ENCODE results near the gene ROMO1. TPM values are rescaled to one million over a fixed set of nuclear protein-coding genes. Genes with fewer than 3 reads are reported as not detected.

ROMO1 gene
- total RNA-seq = 100 to 1,000 TPM; 196 to 243 TPM

GRCh38 chr20:35699127-35699956, at the start of gene ROMO1, which contains the start of gene NFS1:
TSS of gene ROMO1 (plus strand) at chr20:35699405. CDS start at chr20:35699633, 228 bp downstream.
TSS of gene NFS1 (minus strand) at chr20:35699352. CDS start at chr20:35699288, 64 bp downstream.
- Histone ChIP-seq H3K9me3 (no peaks in the 10 kb centered on the region), H3K36me3 (peaks cover 27% of the 10 kb centered on the region), H3K27me3 (replicated peaks; ENCODE audit: insufficient read depth) (no peaks in the 10 kb centered on the region), H3K27ac (peak within 1 kb of the TSS; percentile 92 to 94), H3K4me3 (peak within 1 kb of the TSS; percentile 95), H3K4me1 (ENCODE audit: control insufficient read depth in 1 of 2, low read depth in 2 of 2) (peaks cover 15 to 28% of the 10 kb centered on the region in 2 donors)
- ATAC-seq (ENCODE audit: insufficient number of reproducible peaks, low FRiP score, low read depth) = peak; percentile 67
- DNase-seq (ENCODE audit: low spot score) = peak; percentile 39
- TF ChIP-seq, protein P1, sequence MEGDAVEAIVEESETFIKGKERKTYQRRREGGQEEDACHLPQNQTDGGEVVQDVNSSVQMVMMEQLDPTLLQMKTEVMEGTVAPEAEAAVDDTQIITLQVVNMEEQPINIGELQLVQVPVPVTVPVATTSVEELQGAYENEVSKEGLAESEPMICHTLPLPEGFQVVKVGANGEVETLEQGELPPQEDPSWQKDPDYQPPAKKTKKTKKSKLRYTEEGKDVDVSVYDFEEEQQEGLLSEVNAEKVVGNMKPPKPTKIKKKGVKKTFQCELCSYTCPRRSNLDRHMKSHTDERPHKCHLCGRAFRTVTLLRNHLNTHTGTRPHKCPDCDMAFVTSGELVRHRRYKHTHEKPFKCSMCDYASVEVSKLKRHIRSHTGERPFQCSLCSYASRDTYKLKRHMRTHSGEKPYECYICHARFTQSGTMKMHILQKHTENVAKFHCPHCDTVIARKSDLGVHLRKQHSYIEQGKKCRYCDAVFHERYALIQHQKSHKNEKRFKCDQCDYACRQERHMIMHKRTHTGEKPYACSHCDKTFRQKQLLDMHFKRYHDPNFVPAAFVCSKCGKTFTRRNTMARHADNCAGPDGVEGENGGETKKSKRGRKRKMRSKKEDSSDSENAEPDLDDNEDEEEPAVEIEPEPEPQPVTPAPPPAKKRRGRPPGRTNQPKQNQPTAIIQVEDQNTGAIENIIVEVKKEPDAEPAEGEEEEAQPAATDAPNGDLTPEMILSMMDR (IDR thresholded peaks at IDR 0.05) = peak; percentile 39

- Histone ChIP-seq H3K27ac (no peak overlapping the region), H3K9me3 (no peaks in the 10 kb centered on the region), H3K4me3 (no peak overlapping the region), H3K27me3 (replicated peaks; ENCODE audit: insufficient read depth) (no peaks in the 10 kb centered on the region), H3K4me1 (ENCODE audit: control insufficient read depth in 1 of 2, low read depth in 2 of 2) (peaks cover 0 to 41% of the 10 kb centered on the region in 2 donors), H3K36me3 (peaks cover 20% of the 10 kb centered on the region)
- ATAC-seq (ENCODE audit: insufficient number of reproducible peaks, low FRiP score, low read depth) (no peak), DNase-seq (ENCODE audit: low spot score) (no peak)
- TF ChIP-seq, protein P1 (IDR thresholded peaks at IDR 0.05) = no peak
Observed at GRCh38 chr20:35650632-35651031, 48.6 kb upstream of the ROMO1 start.

- TF ChIP-seq, protein P1 (IDR thresholded peaks at IDR 0.05) = no peak
- peaks cover 20% of the 10 kb centered on the region for H3K36me3 ChIP-seq
- H3K9me3 ChIP-seq = no peaks in the 10 kb centered on the region
- ATAC-seq (ENCODE audit: insufficient number of reproducible peaks, low FRiP score, low read depth) (no peak), DNase-seq (ENCODE audit: low spot score) (no peak)
- H3K27me3 ChIP-seq (replicated peaks; ENCODE audit: insufficient read depth) = no peaks in the 10 kb centered on the region
- H3K4me3 ChIP-seq = no peak overlapping the region
- peaks cover 2 to 50% of the 10 kb centered on the region in 2 donors for H3K4me1 ChIP-seq (ENCODE audit: control insufficient read depth in 1 of 2, low read depth in 2 of 2)
- no peak overlapping the region for H3K27ac ChIP-seq
Observed at GRCh38 chr20:35651958-35652357, 47.2 kb upstream of the ROMO1 start.

- TF ChIP-seq, protein P1 (IDR thresholded peaks at IDR 0.05) = no peak
- Histone ChIP-seq H3K27ac (no peak overlapping the region), H3K27me3 (replicated peaks; ENCODE audit: insufficient read depth) (no peaks in the 10 kb centered on the region)
Observed at GRCh38 chr20:35652641-35653429, 46.4 kb upstream of the ROMO1 start.

DNA sequence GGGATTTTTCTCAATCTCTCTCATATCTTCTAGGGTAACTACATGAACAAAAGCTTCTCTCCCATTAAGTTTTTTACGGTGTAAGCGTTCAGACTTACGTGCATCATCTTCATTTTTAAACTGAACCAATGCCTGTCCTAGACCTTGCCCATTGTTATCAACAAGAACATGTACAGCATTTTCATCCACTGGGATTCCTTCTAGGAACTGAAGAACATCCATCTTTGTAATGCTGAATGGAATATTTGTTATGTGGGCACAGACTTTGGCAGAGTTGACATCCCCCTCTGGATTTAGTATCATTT, 45.8 kb upstream of the ROMO1 start:
- TF ChIP-seq, protein P1 (IDR thresholded peaks at IDR 0.05) = no peak
- ATAC-seq (ENCODE audit: insufficient number of reproducible peaks, low FRiP score, low read depth) (no peak), DNase-seq (ENCODE audit: low spot score) (no peak)
- H3K36me3 ChIP-seq = peaks cover 20% of the 10 kb centered on the region
- no peaks in the 10 kb centered on the region for H3K27me3 ChIP-seq (replicated peaks; ENCODE audit: insufficient read depth)
- no peaks in the 10 kb centered on the region for H3K9me3 ChIP-seq
- H3K4me1 ChIP-seq (ENCODE audit: control insufficient read depth in 1 of 2, low read depth in 2 of 2) = peaks cover 7 to 56% of the 10 kb centered on the region in 2 donors
- no peak overlapping the region for H3K4me3 ChIP-seq
- no peak overlapping the region for H3K27ac ChIP-seq

More at GRCh38 chr20:35652641-35653429, 46.4 kb upstream of the ROMO1 start:
- ATAC-seq (ENCODE audit: insufficient number of reproducible peaks, low FRiP score, low read depth) = peak; percentile 60
- Histone ChIP-seq H3K4me3 (no peak overlapping the region), H3K4me1 (ENCODE audit: control insufficient read depth in 1 of 2, low read depth in 2 of 2) (peaks cover 7 to 58% of the 10 kb centered on the region in 2 donors), H3K9me3 (no peaks in the 10 kb centered on the region), H3K36me3 (peaks cover 20% of the 10 kb centered on the region)
- no peak for DNase-seq (ENCODE audit: low spot score)

All from thoracic aorta (tissue), 2 donors.